GM12878 (cell line): ENCODE data around the gene SERPINE3. TPM values are rescaled to one million over a fixed set of nuclear protein-coding genes. Genes with fewer than 3 reads are reported as not detected.

Experiments
- ATAC-seq: fragments of 200-7000 bp; cut with Tn5 transposase; 3 replicates; pipeline ENCODE4 v1.9.1; 2020; ENCODE audit warnings: mild to moderate bottlenecking, moderate library complexity
- BruUV-seq: library from RNA; stranded (reverse); fragments of 400-500 nt; replicated peaks from 2 replicates; lab custom pipeline; 2021; lab: Mats Ljungman, UMichigan
- CTCF ChIA-PET: fragments of 300-600 bp; sonication (Branson Sonifier 250); formaldehyde crosslinking; extraction: SDS; loops from one replicate; lab custom pipeline; 2021; ENCODE audit warnings: inconsistent platforms; lab: Yijun Ruan, JAX
- POLR2A ChIA-PET: fragments of 350-600 bp; formaldehyde crosslinking; extraction: SDS; loops from one replicate; lab custom pipeline; 2021; ENCODE audit warnings: inconsistent platforms; lab: Charles Lee
- RAD21 ChIA-PET: fragments of 300-600 bp; sonication (Branson Sonifier 250); formaldehyde crosslinking; loops from one replicate; lab custom pipeline; 2023; ENCODE audit warnings: antibody characterized with exemption; ENCODE audit not compliant: unreplicated experiment; lab: Charles Lee
- SMC1A ChIA-PET: fragments of 300-600 bp; sonication (Branson Sonifier 250); formaldehyde crosslinking; loops from one replicate; lab custom pipeline; 2023; ENCODE audit not compliant: unreplicated experiment, uncharacterized antibody; lab: Charles Lee
- DNase-seq: peaks from one replicate; pipeline ENCODE4 v3.0.0-alpha.2; 2011; ENCODE audit warnings: low read depth, low spot score
- FAIRE-seq: peaks from 3 replicates; lab custom pipeline; 2011; peaks lifted over from hg19 to GRCh38; lab: Jason Lieb, UNC
- H2AFZ ChIP-seq: 2 replicates; pipeline ENCODE4 v1.6.0; 2011; ENCODE audit warnings: low read depth, low read length, control low read depth; ENCODE audit not compliant: control insufficient read depth
- H3K27ac ChIP-seq: 2 replicates; pipeline ENCODE4 v1.5.1; 2011; ENCODE audit warnings: control low read depth; ENCODE audit not compliant: control insufficient read depth, insufficient read depth
- H3K27me3 ChIP-seq, 2 experiments: replicated peaks in 1 of 2; 2 replicates each; pipeline versions ENCODE4 v1.6.0 to v1.6.1; 2011; ENCODE audit warnings: low read length in 1 of 2; ENCODE audit not compliant: control insufficient read depth in 2 of 2, insufficient read depth in 2 of 2
- H3K36me3 ChIP-seq, 2 experiments: 2 replicates each; pipeline ENCODE4 v1.5.1; 2011; ENCODE audit warnings: low read length in 1 of 2; ENCODE audit not compliant: control insufficient read depth in 2 of 2, insufficient read depth in 2 of 2
- H3K4me1 ChIP-seq: 2 replicates; pipeline ENCODE4 v1.6.1; 2011; ENCODE audit warnings: mild to moderate bottlenecking, low read length, moderate library complexity, mixed read lengths; ENCODE audit not compliant: control insufficient read depth, insufficient read depth
- H3K4me2 ChIP-seq: 2 replicates; pipeline ENCODE4 v1.6.0; 2011; ENCODE audit warnings: control low read depth; ENCODE audit not compliant: control insufficient read depth, insufficient read depth
- H3K4me3 ChIP-seq: fragments of 200-600 bp; sonication (generic); 2 replicates; pipeline ENCODE4 v1.5.1; 2016
- H3K79me2 ChIP-seq: 2 replicates; pipeline ENCODE4 v1.6.0; 2011; ENCODE audit warnings: low read length; ENCODE audit not compliant: control insufficient read depth, insufficient read depth
- H3K9ac ChIP-seq: 2 replicates; pipeline ENCODE4 v1.8.0; 2011; ENCODE audit warnings: low read length, control low read depth, mixed read lengths; ENCODE audit not compliant: control insufficient read depth, insufficient read depth
- H3K9me3 ChIP-seq: replicated peaks from 3 replicates; pipeline ENCODE4 v1.5.1; 2011; ENCODE audit warnings: mild to moderate bottlenecking, low read length; ENCODE audit not compliant: control insufficient read depth, insufficient read depth
- H4K20me1 ChIP-seq: 2 replicates; pipeline ENCODE4 v1.6.0; 2011; ENCODE audit not compliant: control insufficient read depth, insufficient read depth
- CBFB ChIP-seq: IDR thresholded peaks from 2 replicates; pipeline ENCODE4 v1.6.1; 2016; ENCODE audit warnings: antibody characterized with exemption, low read depth
- EGR1 ChIP-seq, 2 experiments: IDR thresholded peaks; 1 replicate in 1 of 2; 2 replicates in 1 of 2; pipeline ENCODE4 v1.6.1; 2011 to 2012; ENCODE audit warnings: low read depth in 2 of 2, low read length in 2 of 2, borderline replicate concordance in 1 of 2, mild to moderate bottlenecking in 1 of 2, moderate library complexity in 1 of 2
- ESRRA ChIP-seq: IDR thresholded peaks from 2 replicates; pipeline ENCODE4 v1.6.1; 2012; ENCODE audit warnings: mild to moderate bottlenecking, low read length, improper control_type of control experiment
- EZH2 ChIP-seq: IDR thresholded peaks from 2 replicates; pipeline ENCODE4 v1.6.1; 2012; ENCODE audit warnings: low read depth, mild to moderate bottlenecking, control low read depth, inconsistent platforms, low read length, borderline replicate concordance; ENCODE audit not compliant: control insufficient read depth
- JUNB ChIP-seq: IDR thresholded peaks from 2 replicates; pipeline ENCODE4 v1.6.1; 2016; ENCODE audit warnings: antibody characterized with exemption, mild to moderate bottlenecking
- KDM1A ChIP-seq: fragments of 200-600 bp; sonication (generic); IDR thresholded peaks from 2 replicates; pipeline ENCODE4 v1.6.1; 2016; ENCODE audit warnings: borderline replicate concordance
- NFXL1 ChIP-seq: fragments of 450-650 bp; IDR thresholded peaks from 2 replicates; pipeline ENCODE4 v1.6.1; 2017; ENCODE audit warnings: antibody characterized with exemption, mild to moderate bottlenecking, borderline replicate concordance
- RAD51 ChIP-seq: fragments of 450-650 bp; IDR thresholded peaks from 2 replicates; pipeline ENCODE4 v1.6.1; 2016; ENCODE audit warnings: moderate library complexity, mild to moderate bottlenecking, inconsistent platforms
- SRF ChIP-seq, 2 experiments: IDR thresholded peaks; 2 replicates each; pipeline ENCODE4 v1.6.1; 2011; ENCODE audit warnings: low read depth in 2 of 2, low read length in 2 of 2, mild to moderate bottlenecking in 1 of 2, moderate library complexity in 1 of 2
- TCF7 ChIP-seq: IDR thresholded peaks from 2 replicates; pipeline ENCODE4 v1.6.1; 2014; ENCODE audit warnings: antibody characterized with exemption, borderline replicate concordance
- ZNF24 ChIP-seq: fragments of 450-650 bp; IDR thresholded peaks from 2 replicates; pipeline ENCODE4 v1.6.1; 2017; ENCODE audit warnings: antibody characterized with exemption, mild to moderate bottlenecking
- WGBS: methylation state at CpG from one replicate; pipeline ENCODE4 v1.1.6; 2016; ENCODE audit warnings: low lambda C conversion rate; ENCODE audit not compliant: insufficient replicate concordance, insufficient coverage; ENCODE audit errors: missing lambda C conversion rate; 5-methylcytosine and 5-hydroxymethylcytosine counted together
- in situ Hi-C: fragments of 300-500 bp; cut with MboI; formaldehyde crosslinking; loops from 9 replicates; pipeline ENCODE4 v1.14.3; 2018; ENCODE audit warnings: mixed read lengths
- intact Hi-C: fragments of 100-400 bp; cut with micrococcal nuclease; formaldehyde crosslinking; loops from one replicate; pipeline ENCODE4 v1.14.2; 2022; ENCODE audit not compliant: unreplicated experiment
- polyA plus RNA-seq, 11 experiments: library from polyadenylated mRNA; depleted of rRNA in 4 of 11; unstranded in 6 of 11; stranded (reverse) in 5 of 11; fragments of >200 nt; fragmentation: Nextera tagmentation in 4 of 11; fragmentation: Illumina TruSeq in 1 of 11; extraction: Ambion mirVana in 4 of 11; extraction: Trizol in 1 of 11; gene quantifications; 1 replicate in 1 of 11; 2 replicates in 10 of 11; pipeline versions ENCODE4 v1.2.1 to v1.2.3, GENCODE V29; 2011 to 2016; ENCODE audit warnings: inconsistent platforms in 2 of 11, missing spikeins in 2 of 11, low read depth in 1 of 11
- total RNA-seq, 4 experiments: library from RNA; depleted of rRNA in 3 of 4; stranded (reverse); fragments of >200 nt in 3 of 4; fragmentation: Illumina TruSeq in 1 of 4; extraction: Trizol in 1 of 4; gene quantifications; 2 replicates each; pipeline versions ENCODE4 v1.2.1 to v1.2.3, GENCODE V29; 2013 to 2021
- TF ChIP-seq, protein P1 (sequence below): fragments of 450-650 bp; IDR thresholded peaks from 2 replicates; pipeline ENCODE4 v1.6.1; 2016; ENCODE audit warnings: mild to moderate bottlenecking
- TF ChIP-seq, protein P2 (sequence below): fragments of 450-650 bp; IDR thresholded peaks from 2 replicates; pipeline ENCODE4 v1.6.1; 2017; ENCODE audit warnings: low read depth, mild to moderate bottlenecking, moderate library complexity

Gene SERPINE3
- total and polyA plus RNA-seq, 10 of the 15 experiments (the other 5 are each of a cell fraction or from before 2014, with no cell fraction given): 0.19 TPM; not detected in 9

DNA sequence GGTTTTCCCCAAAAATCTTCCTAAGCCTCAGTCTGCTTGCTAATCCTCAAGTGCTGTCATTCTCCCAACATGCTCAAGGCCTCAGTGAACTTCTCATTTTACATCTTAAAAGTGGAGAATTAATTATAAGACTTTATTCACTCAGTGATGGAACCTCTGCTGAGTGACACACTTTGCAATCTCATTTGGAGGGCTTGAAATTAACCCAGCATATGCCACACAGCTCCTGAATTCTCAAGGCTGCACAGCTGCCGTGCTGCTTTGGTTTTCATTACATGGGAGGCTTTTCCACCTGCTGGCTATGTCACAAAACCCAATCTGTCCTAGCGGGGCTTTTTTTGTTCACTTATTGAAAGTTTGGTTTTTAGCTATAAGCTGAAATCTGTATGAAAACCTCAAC is 28.3 kb upstream of the SERPINE3 start:
- 53% methylated on average over 2 of the region's 2 CpGs for WGBS
- RAD21 ChIA-PET: no interaction called here

DNA sequence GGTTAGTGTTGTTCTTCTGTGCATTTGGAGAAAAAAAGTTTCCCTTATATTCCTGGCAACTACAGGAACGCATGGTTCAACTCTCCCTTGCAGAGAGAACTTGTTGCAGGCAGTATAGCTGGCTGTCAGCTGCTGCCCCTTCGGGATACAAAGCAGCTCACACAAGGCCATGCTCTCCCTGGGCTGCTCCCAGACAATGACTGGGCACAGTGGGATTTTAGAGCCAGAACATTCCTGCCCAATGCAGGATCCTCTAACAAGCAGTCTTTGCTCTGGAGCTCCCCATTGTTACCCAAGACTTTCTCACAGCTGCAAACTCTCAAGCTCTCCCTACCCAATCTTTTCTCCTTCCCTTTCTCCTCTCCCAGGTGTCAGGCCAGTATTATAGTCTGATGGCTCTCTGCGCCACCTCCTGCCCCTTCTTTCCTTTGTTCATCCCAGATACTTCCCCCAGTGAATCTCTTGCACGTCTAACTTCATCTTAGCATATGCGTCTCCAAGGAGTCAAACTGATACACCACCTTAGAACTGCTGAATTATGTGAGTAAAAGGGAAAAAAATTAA is 27.5 kb upstream of the SERPINE3 start:
- BruUV-seq: no TSS peak
- H3K27me3 ChIP-seq: peaks cover 0 to 3% of the 10 kb centered on the region in 2 experiments; a peak in 2 of 4 replicates
- no peak for DNase-seq
- H3K79me2 ChIP-seq: no peaks in the 10 kb centered on the region
- H3K4me2 ChIP-seq: no peak overlapping the region
- H3K27ac ChIP-seq: no peak overlapping the region
- H3K9me3 ChIP-seq: no peaks in the 10 kb centered on the region
- no peak overlapping the region for H3K4me3 ChIP-seq
- FAIRE-seq: no peak
- H2AFZ ChIP-seq: no peak overlapping the region
- ChIA-PET CTCF (interaction anchor here (0.5 to 7.2 kb wide), 5 partner anchors 17 to 1093 kb away, joined by 3 to 32 read pairs (median 3); no protein-coding TSS in a partner anchor), POLR2A (interaction anchor here (0.6 kb wide), 1 partner anchor 1524 kb away, joined by 5 read pairs; no protein-coding TSS in a partner anchor), SMC1A (interaction anchor here (1.3 to 1.7 kb wide), 2 partner anchors 10 to 486 kb away, joined by 3 to 4 read pairs; no protein-coding TSS in a partner anchor), RAD21 (no interaction called here)
- intact Hi-C loops (no loop called here), in situ Hi-C loops (no loop called here)
- 46% methylated on average over 5 of the region's 5 CpGs for WGBS
- H3K4me1 ChIP-seq: no peaks in the 10 kb centered on the region
- TF ChIP-seq TCF7 (no peak), RAD51 (no peak), EGR1 (IDR thresholded peaks at IDR 0.05; ENCODE audit: borderline replicate concordance in 1 of 2, low read depth in 2 of 2, low read length in 2 of 2) (no peak), ESRRA (no peak), NFXL1 (no peak), KDM1A (no peak), SRF (IDR thresholded peaks at IDR 0.05; ENCODE audit: low read depth in 2 of 2, low read length in 2 of 2) (no peak), EZH2 (no peak)
- TF ChIP-seq, protein P1, sequence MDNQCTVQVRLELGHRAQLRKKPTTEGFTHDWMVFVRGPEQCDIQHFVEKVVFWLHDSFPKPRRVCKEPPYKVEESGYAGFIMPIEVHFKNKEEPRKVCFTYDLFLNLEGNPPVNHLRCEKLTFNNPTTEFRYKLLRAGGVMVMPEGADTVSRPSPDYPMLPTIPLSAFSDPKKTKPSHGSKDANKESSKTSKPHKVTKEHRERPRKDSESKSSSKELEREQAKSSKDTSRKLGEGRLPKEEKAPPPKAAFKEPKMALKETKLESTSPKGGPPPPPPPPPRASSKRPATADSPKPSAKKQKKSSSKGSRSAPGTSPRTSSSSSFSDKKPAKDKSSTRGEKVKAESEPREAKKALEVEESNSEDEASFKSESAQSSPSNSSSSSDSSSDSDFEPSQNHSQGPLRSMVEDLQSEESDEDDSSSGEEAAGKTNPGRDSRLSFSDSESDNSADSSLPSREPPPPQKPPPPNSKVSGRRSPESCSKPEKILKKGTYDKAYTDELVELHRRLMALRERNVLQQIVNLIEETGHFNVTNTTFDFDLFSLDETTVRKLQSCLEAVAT: no peak
- H3K9ac ChIP-seq: no peak overlapping the region
- no peaks in the 10 kb centered on the region for H3K36me3 ChIP-seq
- H4K20me1 ChIP-seq: no peaks in the 10 kb centered on the region
- no peak for ATAC-seq

More for the DNA sequence above, 28.3 kb upstream of the SERPINE3 start:
- BruUV-seq: no TSS peak
- DNase-seq (no peak), FAIRE-seq (no peak), ATAC-seq (no peak)
- H3K36me3 ChIP-seq: no peaks in the 10 kb centered on the region
- ChIA-PET SMC1A (interaction anchor here (1.2 to 2.1 kb wide), 3 partner anchors 11 to 487 kb away, joined by 3 to 6 read pairs (median 4); no protein-coding TSS in a partner anchor), POLR2A (no interaction called here), CTCF (interaction anchor here (0.9 to 7.2 kb wide), 3 partner anchors 18 to 187 kb away, joined by 3 to 32 read pairs (median 3); no protein-coding TSS in a partner anchor)
- no peaks in the 10 kb centered on the region for H3K4me1 ChIP-seq
- H3K27ac ChIP-seq: no peak overlapping the region
- intact Hi-C loops: no loop called here
- no peaks in the 10 kb centered on the region for H3K79me2 ChIP-seq
- no peak overlapping the region for H2AFZ ChIP-seq
- H3K4me2 ChIP-seq: no peak overlapping the region
- TF ChIP-seq, protein P2, sequence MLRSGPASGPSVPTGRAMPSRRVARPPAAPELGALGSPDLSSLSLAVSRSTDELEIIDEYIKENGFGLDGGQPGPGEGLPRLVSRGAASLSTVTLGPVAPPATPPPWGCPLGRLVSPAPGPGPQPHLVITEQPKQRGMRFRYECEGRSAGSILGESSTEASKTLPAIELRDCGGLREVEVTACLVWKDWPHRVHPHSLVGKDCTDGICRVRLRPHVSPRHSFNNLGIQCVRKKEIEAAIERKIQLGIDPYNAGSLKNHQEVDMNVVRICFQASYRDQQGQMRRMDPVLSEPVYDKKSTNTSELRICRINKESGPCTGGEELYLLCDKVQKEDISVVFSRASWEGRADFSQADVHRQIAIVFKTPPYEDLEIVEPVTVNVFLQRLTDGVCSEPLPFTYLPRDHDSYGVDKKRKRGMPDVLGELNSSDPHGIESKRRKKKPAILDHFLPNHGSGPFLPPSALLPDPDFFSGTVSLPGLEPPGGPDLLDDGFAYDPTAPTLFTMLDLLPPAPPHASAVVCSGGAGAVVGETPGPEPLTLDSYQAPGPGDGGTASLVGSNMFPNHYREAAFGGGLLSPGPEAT: no peak
- TF ChIP-seq CBFB (no peak), ZNF24 (no peak), JUNB (no peak)
- H3K9me3 ChIP-seq: no peaks in the 10 kb centered on the region
- no peak overlapping the region for H3K9ac ChIP-seq
- H3K4me3 ChIP-seq: no peak overlapping the region
- in situ Hi-C loops: no loop called here
- no peaks in the 10 kb centered on the region for H4K20me1 ChIP-seq
- peaks cover 0 to 3% of the 10 kb centered on the region in 2 experiments; a peak in 2 of 4 replicates for H3K27me3 ChIP-seq
